ENCODE measurements around the gene LRSAM1. TPM values are rescaled to one million over a fixed set of nuclear protein-coding genes. Genes with fewer than 3 reads are reported as not detected.

LRSAM1 gene
- total RNA-seq, 1 donor from 2014 or later, result 26.4 TPM

DNA sequence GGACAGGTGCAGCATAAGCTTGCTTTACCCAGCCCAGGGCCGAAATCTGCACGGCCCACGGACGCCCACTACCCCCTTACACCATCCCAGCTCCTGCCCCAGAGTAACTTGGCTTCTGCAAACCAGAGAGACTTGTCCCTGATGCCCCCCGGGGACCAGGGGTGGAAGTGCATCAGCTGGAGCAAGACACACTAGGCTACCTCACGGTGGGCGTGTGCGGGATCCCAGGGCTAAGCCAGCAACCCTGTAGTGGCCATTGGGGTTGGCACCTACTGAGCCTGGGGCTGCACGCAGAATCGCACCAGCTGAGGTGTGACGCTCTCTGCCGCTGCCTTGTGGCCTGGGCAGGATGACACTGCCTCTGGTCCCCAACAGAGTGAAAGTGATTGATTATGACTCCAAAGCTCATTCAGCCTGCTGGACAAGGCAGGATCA, 33.3 kb upstream of the LRSAM1 start:
- Mint-ChIP-seq H3K36me3 (ENCODE audit: low read depth) (no peaks in the 10 kb centered on the region), H3K4me1 (ENCODE audit: low read depth) (peaks cover 2% of the 10 kb centered on the region), H3K27ac (no peak overlapping the region), H3K27me3 (ENCODE audit: low read depth) (peaks cover 10% of the 10 kb centered on the region), H3K9me3 (no peaks in the 10 kb centered on the region), H3K4me3 (ENCODE audit: low read depth) (no peak overlapping the region)
- intact Hi-C loops (cut with micrococcal nuclease), result no loop called here
- DNase-seq (ENCODE audit: low spot score), result no peak

GRCh38 chr9:127419348-127419747, 32.0 kb upstream of the LRSAM1 start:
- DNase-seq (ENCODE audit: low spot score), result no peak
- peaks cover 7% of the 10 kb centered on the region for H3K27me3 Mint-ChIP-seq (ENCODE audit: low read depth)
- no peaks in the 10 kb centered on the region for H3K9me3 Mint-ChIP-seq
- H3K4me1 Mint-ChIP-seq (ENCODE audit: low read depth), result peaks cover 8% of the 10 kb centered on the region
- no peak overlapping the region for H3K4me3 Mint-ChIP-seq (ENCODE audit: low read depth)
- intact Hi-C loops (cut with micrococcal nuclease), result no loop called here
- H3K27ac Mint-ChIP-seq, result no peak overlapping the region
- peaks cover 2% of the 10 kb centered on the region for H3K36me3 Mint-ChIP-seq (ENCODE audit: low read depth)

GRCh38 chr9:127421057-127421456, 30.3 kb upstream of the LRSAM1 start:
- intact Hi-C loops (cut with micrococcal nuclease), result loop anchor here (10.0 kb wide), 2 partner anchors 206 to 354 kb away; partner anchors contain the start of gene SH2D3C
- Mint-ChIP-seq H3K27me3 (ENCODE audit: low read depth) (peaks cover 1% of the 10 kb centered on the region), H3K27ac (no peak overlapping the region), H3K4me1 (ENCODE audit: low read depth) (peaks cover 17% of the 10 kb centered on the region), H3K4me3 (ENCODE audit: low read depth) (no peak overlapping the region), H3K36me3 (ENCODE audit: low read depth) (peaks cover 11% of the 10 kb centered on the region), H3K9me3 (no peaks in the 10 kb centered on the region)
- no peak for DNase-seq (ENCODE audit: low spot score)

DNA sequence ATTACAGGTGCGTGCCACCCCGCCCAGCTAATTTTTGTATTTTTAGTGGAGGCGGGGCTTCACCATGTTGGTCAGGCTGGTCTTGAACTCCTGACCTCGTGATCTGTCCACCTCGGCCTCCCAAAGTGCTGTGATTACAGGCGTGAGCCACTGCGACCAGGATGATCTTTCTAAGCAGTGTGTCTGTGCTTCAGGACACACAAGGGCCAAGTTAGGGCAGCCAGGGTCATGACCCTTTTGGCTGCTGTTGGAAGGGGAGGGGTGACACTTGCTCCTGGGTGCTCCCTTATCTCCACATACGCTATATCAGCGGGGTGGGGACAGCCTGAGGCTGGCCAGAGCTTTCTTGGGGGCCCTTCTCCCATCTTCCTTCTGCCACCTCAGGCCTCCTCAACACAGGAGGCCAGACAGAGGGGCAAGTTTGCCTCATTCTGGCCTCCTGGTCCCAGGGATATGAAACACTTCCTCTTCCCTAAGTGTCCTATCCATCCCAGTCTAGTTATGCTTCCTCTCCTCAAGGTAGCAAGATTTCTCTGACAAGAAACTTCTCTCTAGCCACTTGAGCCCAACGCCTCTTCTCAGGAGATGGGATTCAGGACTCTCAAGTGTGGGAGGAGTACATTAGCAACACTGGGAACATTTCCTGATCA, 29.1 kb upstream of the LRSAM1 start:
- Mint-ChIP-seq H3K27ac (no peak overlapping the region), H3K4me3 (ENCODE audit: low read depth) (peak overlapping the region; percentile 98), H3K27me3 (ENCODE audit: low read depth) (no peaks in the 10 kb centered on the region)

GRCh38 chr9:127422787-127423186, 28.5 kb upstream of the LRSAM1 start:
- H3K4me1 Mint-ChIP-seq (ENCODE audit: low read depth), result peaks cover 28% of the 10 kb centered on the region
- no peaks in the 10 kb centered on the region for H3K9me3 Mint-ChIP-seq
- peak overlapping the region; percentile 98 for H3K4me3 Mint-ChIP-seq (ENCODE audit: low read depth)
- no peak for DNase-seq (ENCODE audit: low spot score)
- no peak overlapping the region for H3K27ac Mint-ChIP-seq
- H3K27me3 Mint-ChIP-seq (ENCODE audit: low read depth), result no peaks in the 10 kb centered on the region
- intact Hi-C loops (cut with micrococcal nuclease), result loop anchor here (10.0 kb wide), 2 partner anchors 208 to 352 kb away; partner anchors contain the start of gene SH2D3C
- H3K36me3 Mint-ChIP-seq (ENCODE audit: low read depth), result peaks cover 20% of the 10 kb centered on the region

More for the DNA sequence above, 29.1 kb upstream of the LRSAM1 start:
- intact Hi-C loops (cut with micrococcal nuclease), result loop anchor here (10.0 kb wide), 2 partner anchors 207 to 353 kb away; partner anchors contain the start of gene SH2D3C
- no peak for DNase-seq (ENCODE audit: low spot score)
- H3K4me1 Mint-ChIP-seq (ENCODE audit: low read depth), result peaks cover 26% of the 10 kb centered on the region
- peaks cover 19% of the 10 kb centered on the region for H3K36me3 Mint-ChIP-seq (ENCODE audit: low read depth)
- no peaks in the 10 kb centered on the region for H3K9me3 Mint-ChIP-seq

DNA sequence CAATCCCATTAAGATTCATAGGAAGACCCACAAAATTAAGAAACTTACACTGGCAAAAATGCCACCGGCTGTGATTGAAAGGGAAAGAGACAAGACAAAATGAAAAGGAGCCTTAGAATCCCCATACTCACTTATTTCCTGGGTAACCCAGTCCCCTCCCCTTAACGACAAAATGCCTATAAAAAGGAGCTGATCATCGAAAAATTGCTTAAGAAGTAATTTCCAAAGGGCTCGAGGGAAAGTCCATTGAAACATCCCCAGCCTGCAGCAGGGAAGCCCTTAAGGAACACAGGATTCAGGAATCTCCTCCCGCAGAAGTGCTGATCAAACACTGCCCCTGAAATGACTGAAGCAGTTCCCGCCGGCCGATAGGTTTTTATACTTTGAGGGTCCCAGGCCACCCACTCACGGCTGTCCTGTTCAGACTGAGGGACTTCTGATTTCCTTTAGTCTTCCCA, 27.8 kb upstream of the LRSAM1 start:
- Mint-ChIP-seq H3K4me1 (ENCODE audit: low read depth) (peaks cover 34% of the 10 kb centered on the region), H3K36me3 (ENCODE audit: low read depth) (peaks cover 28% of the 10 kb centered on the region), H3K4me3 (ENCODE audit: low read depth) (peak overlapping the region; percentile 98), H3K27me3 (ENCODE audit: low read depth) (no peaks in the 10 kb centered on the region), H3K9me3 (no peaks in the 10 kb centered on the region), H3K27ac (peak overlapping the region; percentile 97)
- no peak for DNase-seq (ENCODE audit: low spot score)
- intact Hi-C loops (cut with micrococcal nuclease), result loop anchor here (10.0 kb wide), 2 partner anchors 209 to 351 kb away; partner anchors contain the start of gene SH2D3C

GRCh38 chr9:127423934-127424675, 27.2 kb upstream of the LRSAM1 start, which contains the start of gene ZNF79:
ZNF79 (plus strand) TSS chr9:127424382; CDS start chr9:127424788, 406 bp downstream.
- Mint-ChIP-seq H3K36me3 (ENCODE audit: low read depth) (peaks cover 33% of the 10 kb centered on the region), H3K9me3 (no peaks in the 10 kb centered on the region), H3K27me3 (ENCODE audit: low read depth) (no peaks in the 10 kb centered on the region), H3K4me3 (ENCODE audit: low read depth) (peak within 1 kb of the TSS; percentile 98), H3K27ac (peak within 1 kb of the TSS; percentile 97), H3K4me1 (ENCODE audit: low read depth) (peaks cover 37% of the 10 kb centered on the region)
- intact Hi-C loops (cut with micrococcal nuclease), result loop anchor here (1.0 to 10.0 kb wide), 4 partner anchors 27 to 351 kb away; partner anchors contain the start of genes LRSAM1, RPL12, SH2D3C and SLC2A8
- DNase-seq (ENCODE audit: low spot score), result peak; percentile 92

- intact Hi-C loops (cut with micrococcal nuclease), result loop anchor here (1.0 to 10.0 kb wide), 4 partner anchors 27 to 350 kb away; partner anchors contain the start of genes LRSAM1, RPL12, SH2D3C and SLC2A8
- Mint-ChIP-seq H3K27ac (peak overlapping the region; percentile 97), H3K36me3 (ENCODE audit: low read depth) (peaks cover 33% of the 10 kb centered on the region), H3K4me1 (ENCODE audit: low read depth) (peaks cover 37% of the 10 kb centered on the region), H3K9me3 (no peaks in the 10 kb centered on the region), H3K4me3 (ENCODE audit: low read depth) (peak overlapping the region; percentile 98), H3K27me3 (ENCODE audit: low read depth) (no peaks in the 10 kb centered on the region)
- peak; percentile 39 for DNase-seq (ENCODE audit: low spot score)
Measured at GRCh38 chr9:127424676-127424999, 26.7 kb upstream of the LRSAM1 start.

- peak overlapping the region; percentile 98 for H3K4me3 Mint-ChIP-seq (ENCODE audit: low read depth)
- peak overlapping the region; percentile 97 for H3K27ac Mint-ChIP-seq
- peaks cover 37% of the 10 kb centered on the region for H3K4me1 Mint-ChIP-seq (ENCODE audit: low read depth)
- DNase-seq (ENCODE audit: low spot score), result peak; percentile 36
- peaks cover 55% of the 10 kb centered on the region for H3K36me3 Mint-ChIP-seq (ENCODE audit: low read depth)
- no peaks in the 10 kb centered on the region for H3K9me3 Mint-ChIP-seq
- intact Hi-C loops (cut with micrococcal nuclease), result loop anchor here (1.0 to 10.0 kb wide), 3 partner anchors 38 to 348 kb away; partner anchors contain the start of gene SH2D3C
- no peaks in the 10 kb centered on the region for H3K27me3 Mint-ChIP-seq (ENCODE audit: low read depth)
Measured at GRCh38 chr9:127426756-127427155, 24.6 kb upstream of the LRSAM1 start.

GRCh38 chr9:127428348-127428747, 23.0 kb upstream of the LRSAM1 start:
- peaks cover 63% of the 10 kb centered on the region for H3K36me3 Mint-ChIP-seq (ENCODE audit: low read depth)

GRCh38 chr9:127430415-127430814, 20.9 kb upstream of the LRSAM1 start:
- H3K27ac Mint-ChIP-seq, result no peak overlapping the region
- no peaks in the 10 kb centered on the region for H3K9me3 Mint-ChIP-seq
- no peak overlapping the region for H3K4me3 Mint-ChIP-seq (ENCODE audit: low read depth)
- DNase-seq (ENCODE audit: low spot score), result no peak
- intact Hi-C loops (cut with micrococcal nuclease), result no loop called here
- peaks cover 24% of the 10 kb centered on the region for H3K4me1 Mint-ChIP-seq (ENCODE audit: low read depth)
- H3K27me3 Mint-ChIP-seq (ENCODE audit: low read depth), result no peaks in the 10 kb centered on the region
- peaks cover 76% of the 10 kb centered on the region for H3K36me3 Mint-ChIP-seq (ENCODE audit: low read depth)

More at GRCh38 chr9:127428348-127428747, 23.0 kb upstream of the LRSAM1 start:
- peaks cover 32% of the 10 kb centered on the region for H3K4me1 Mint-ChIP-seq (ENCODE audit: low read depth)
- intact Hi-C loops (cut with micrococcal nuclease), result loop anchor here (10.0 kb wide), 2 partner anchors 214 to 346 kb away; partner anchors contain the start of gene SH2D3C
- DNase-seq (ENCODE audit: low spot score), result no peak
- H3K27me3 Mint-ChIP-seq (ENCODE audit: low read depth), result no peaks in the 10 kb centered on the region
- H3K9me3 Mint-ChIP-seq, result no peaks in the 10 kb centered on the region
- no peak overlapping the region for H3K4me3 Mint-ChIP-seq (ENCODE audit: low read depth)
- peak overlapping the region; percentile 11 for H3K27ac Mint-ChIP-seq

GRCh38 chr9:127437497-127438264, 13.6 kb upstream of the LRSAM1 start:
- intact Hi-C loops (cut with micrococcal nuclease), result no loop called here
- Mint-ChIP-seq H3K4me3 (ENCODE audit: low read depth) (no peak overlapping the region), H3K4me1 (ENCODE audit: low read depth) (peaks cover 5% of the 10 kb centered on the region), H3K9me3 (no peaks in the 10 kb centered on the region), H3K36me3 (ENCODE audit: low read depth) (peaks cover 91% of the 10 kb centered on the region), H3K27ac (peak overlapping the region; percentile 25), H3K27me3 (ENCODE audit: low read depth) (no peaks in the 10 kb centered on the region)
- DNase-seq (ENCODE audit: low spot score), result no peak
